HCT116 (cell line): ENCODE data around the gene TBL1X. TPM values are rescaled to one million over a fixed set of nuclear protein-coding genes. Genes with fewer than 3 reads are reported as not detected.

Experiments used
- ATAC-seq: fragments of 200-7000 bp; cut with Tn5 transposase; 2 replicates; pipeline ENCODE4 v1.9.1; 2020; ENCODE audit warnings: mild to moderate bottlenecking, moderate library complexity
- BruUV-seq: library from RNA; stranded (reverse); fragments of 400-500 nt; replicated peaks from 2 replicates; lab custom pipeline; 2021; lab: Mats Ljungman, UMichigan
- CTCF ChIA-PET: fragments of 300-600 bp; sonication (Branson Sonifier 250); formaldehyde crosslinking; loops from one replicate; lab custom pipeline; 2021; ENCODE audit warnings: antibody characterized with exemption; lab: Charles Lee
- POLR2A ChIA-PET: fragments of 300-600, 350-600 bp; sonication (Branson Sonifier 250); formaldehyde crosslinking; loops from one replicate; lab custom pipeline; 2021; ENCODE audit warnings: antibody characterized with exemption; lab: Charles Lee
- RAD21 ChIA-PET, 2 experiments: fragments of 300-600 bp; sonication (Branson Sonifier 250); formaldehyde crosslinking; loops; one replicate each; lab custom pipeline; 2023; ENCODE audit warnings: low total read pairs in 2 of 2; ENCODE audit not compliant: uncharacterized antibody in 2 of 2, unreplicated experiment in 2 of 2, low non-redundant PET in 1 of 2; lab: Charles Lee
- DNase-seq: peaks from one replicate; pipeline ENCODE4 v3.0.0-alpha.2; 2010; ENCODE audit warnings: low read depth, low spot score
- H2AFZ ChIP-seq: fragments of 200-600 bp; shearing (Covaris generic), sonication (generic); 2 replicates; pipeline ENCODE4 v1.6.1; 2017; ENCODE audit warnings: low read depth, mixed run types, mixed read lengths, antibody characterized with exemption, low read length; ENCODE audit not compliant: poor library complexity, severe bottlenecking
- H3K27ac ChIP-seq: 2 replicates; pipeline ENCODE4 v1.5.1; 2012; ENCODE audit warnings: low read depth, low read length
- H3K27me3 ChIP-seq: fragments of 200-600 bp; sonication (generic); 2 replicates; pipeline ENCODE4 v1.6.1; 2016; ENCODE audit warnings: mixed run types, low read length, mixed read lengths; ENCODE audit not compliant: insufficient read depth
- H3K36me3 ChIP-seq, 2 experiments: fragments of 200-500 bp in 1 of 2; fragments of 200-600 bp in 1 of 2; sonication (Bioruptor generic) in 1 of 2; sonication (generic) in 1 of 2; 2 replicates each; pipeline versions ENCODE4 v1.5.1 to v1.6.1; 2014 to 2016; ENCODE audit warnings: low read length in 2 of 2, inconsistent platforms in 1 of 2, mixed read lengths in 1 of 2, mixed run types in 1 of 2; ENCODE audit not compliant: insufficient read depth in 2 of 2, control insufficient read depth in 1 of 2
- H3K4me1 ChIP-seq, 2 experiments: fragments of 200-600 bp in 1 of 2; sonication (generic) in 1 of 2; 2 replicates each; pipeline versions ENCODE4 v1.5.1 to v1.6.1; 2012 to 2017; ENCODE audit warnings: low read length in 2 of 2, inconsistent platforms in 1 of 2, mild to moderate bottlenecking in 1 of 2, mixed read lengths in 1 of 2, mixed run types in 1 of 2, moderate library complexity in 1 of 2; ENCODE audit not compliant: insufficient read depth in 2 of 2, control insufficient read depth in 1 of 2
- H3K4me2 ChIP-seq: fragments of 200-600 bp; sonication (generic); 2 replicates; pipeline ENCODE4 v1.6.1; 2017; ENCODE audit warnings: mixed run types, low read length, mixed read lengths
- H3K4me3 ChIP-seq, 2 experiments: fragments of 200-600 bp in 1 of 2; sonication (generic) in 1 of 2; replicated peaks in 1 of 2; 2 replicates each; pipeline ENCODE4 v1.5.1; 2011 to 2016; ENCODE audit warnings: low read length in 2 of 2, control low read depth in 1 of 2, low read depth in 1 of 2, mild to moderate bottlenecking in 1 of 2, mixed read lengths in 1 of 2, mixed run types in 1 of 2
- H3K79me2 ChIP-seq: fragments of 200-600 bp; sonication (generic); 2 replicates; pipeline ENCODE4 v1.6.1; 2017; ENCODE audit warnings: mild to moderate bottlenecking, mixed run types, low read length, moderate library complexity, mixed read lengths; ENCODE audit not compliant: insufficient read depth
- H3K9ac ChIP-seq: fragments of 200-600 bp; sonication (generic); 2 replicates; pipeline ENCODE4 v1.6.1; 2016; ENCODE audit warnings: low read length, mixed read lengths
- H3K9me2 ChIP-seq: fragments of 200-600 bp; sonication (generic), shearing (Covaris generic); 2 replicates; pipeline ENCODE4 v1.6.1; 2017; ENCODE audit warnings: mixed run types, mild to moderate bottlenecking, moderate library complexity; ENCODE audit not compliant: insufficient read depth
- H3K9me3 ChIP-seq, 2 experiments: fragments of 200-500 bp in 1 of 2; fragments of 200-600 bp in 1 of 2; sonication (Bioruptor generic) in 1 of 2; sonication (generic) in 1 of 2; 2 replicates each; pipeline ENCODE4 v1.6.1; 2014 to 2017; ENCODE audit warnings: low read length in 2 of 2, mixed read lengths in 2 of 2, inconsistent platforms in 1 of 2, low read depth in 1 of 2, mild to moderate bottlenecking in 1 of 2, mixed run types in 1 of 2, moderate library complexity in 1 of 2; ENCODE audit not compliant: control insufficient read depth in 1 of 2, insufficient read depth in 1 of 2
- H4K20me1 ChIP-seq: fragments of 200-600 bp; sonication (generic), shearing (Covaris generic); 2 replicates; pipeline ENCODE4 v1.6.1; 2017; ENCODE audit warnings: mixed run types, mild to moderate bottlenecking, moderate library complexity; ENCODE audit not compliant: insufficient read depth
- EZH2phosphoT487 ChIP-seq: fragments of 200-600 bp; IDR thresholded peaks from 2 replicates; pipeline ENCODE4 v1.6.1; 2018; ENCODE audit warnings: antibody characterized with exemption, borderline replicate concordance
- FOSL1 ChIP-seq: IDR thresholded peaks from 2 replicates; pipeline ENCODE4 v1.6.1; 2012; ENCODE audit warnings: low read depth
- JUND ChIP-seq: IDR thresholded peaks from 2 replicates; pipeline ENCODE4 v1.6.1; 2012
- REST ChIP-seq: IDR thresholded peaks from 2 replicates; pipeline ENCODE4 v1.6.1; 2012; ENCODE audit warnings: low read depth
- ZFX ChIP-seq: fragments of 450-650 bp; IDR thresholded peaks from 2 replicates; pipeline ENCODE4 v1.6.1; 2017
- intact Hi-C: fragments of 100-400 bp; cut with micrococcal nuclease; formaldehyde crosslinking; loops from 2 replicates; pipeline ENCODE4 v1.10.0; 2022
- total RNA-seq: library from RNA; stranded (reverse); gene quantifications from one replicate; pipeline ENCODE4 v1.2.1, GENCODE V29; 2021; ENCODE audit not compliant: unreplicated experiment

Gene TBL1X
- total RNA-seq, 1 experiment from 2014 or later: 37.8 TPM

- TF ChIP-seq REST (no peak), JUND (no peak), FOSL1 (no peak), ZFX (no peak), EZH2phosphoT487 (no peak)
- H3K9me3 ChIP-seq: no peaks in the 10 kb centered on the region
- no peaks in the 10 kb centered on the region for H3K4me1 ChIP-seq
- POLR2A ChIA-PET: no interaction called here
- RAD21 ChIA-PET: no interaction called here
- intact Hi-C loops: no loop called here
- H3K27ac ChIP-seq: no peak overlapping the region
- no peak overlapping the region for H3K4me2 ChIP-seq
- DNase-seq: no peak
- H3K79me2 ChIP-seq: no peaks in the 10 kb centered on the region
- no peaks in the 10 kb centered on the region for H4K20me1 ChIP-seq
- H3K9ac ChIP-seq: no peak overlapping the region
- H3K4me3 ChIP-seq: no peak overlapping the region
- no peaks in the 10 kb centered on the region for H3K27me3 ChIP-seq
- no peaks in the 10 kb centered on the region for H3K36me3 ChIP-seq
- no TSS peak for BruUV-seq
- H2AFZ ChIP-seq: no peak overlapping the region
- H3K9me2 ChIP-seq: no peaks in the 10 kb centered on the region
- CTCF ChIA-PET: no interaction called here
- no peak for ATAC-seq
These were observed 44.3 kb upstream of the TBL1X start for GRCh38 chrX:9420275-9421265.
